Esophagus muscularis mucosa (tissue), 4 donors: ENCODE data around the gene ITLN1. TPM values are rescaled to one million over a fixed set of nuclear protein-coding genes. Genes with fewer than 3 reads are reported as not detected.

Experiments
- DNase-seq: peaks from one replicate; pipeline ENCODE4 v3.0.0-alpha.2; 2017; ENCODE audit errors: extremely low spot score
- H3K27ac ChIP-seq, 4 donors: fragments of 200-600 bp; sonication (generic); replicated peaks in 1 of 4; 1 replicate in 3 of 4; 2 replicates in 1 of 4; pipeline ENCODE4 v1.5.1; 2016 to 2019; ENCODE audit warnings: mild to moderate bottlenecking in 1 of 4
- H3K27me3 ChIP-seq, 4 donors: fragments of 200-600 bp; sonication (generic); one replicate each; pipeline versions ENCODE4 v1.5.1 to v1.6.0; 2016 to 2019
- H3K36me3 ChIP-seq, 4 donors: fragments of 200-600 bp; sonication (generic); one replicate each; pipeline ENCODE4 v1.5.1; 2016 to 2019
- H3K4me1 ChIP-seq, 4 donors: fragments of 200-600 bp; sonication (generic); one replicate each; pipeline ENCODE4 v1.5.1; 2016 to 2019
- H3K4me3 ChIP-seq, 4 donors: fragments of 200-600 bp; sonication (generic); 1 replicate in 2 of 4; 2 replicates in 2 of 4; pipeline ENCODE4 v1.5.1; 2016 to 2019; ENCODE audit warnings: mild to moderate bottlenecking in 4 of 4, moderate library complexity in 1 of 4
- H3K9me3 ChIP-seq, 4 donors: fragments of 200-600 bp; sonication (generic); 1 replicate in 3 of 4; 2 replicates in 1 of 4; pipeline ENCODE4 v1.5.1; 2016 to 2019
- EP300 ChIP-seq: sonication (generic); formaldehyde crosslinking; IDR thresholded peaks from one replicate; pipeline ENCODE4 v1.6.1; 2017; ENCODE audit warnings: antibody characterized with exemption
- POLR2A ChIP-seq: fragments of 450-650 bp; IDR thresholded peaks from one replicate; pipeline ENCODE4 v1.6.1; 2017; ENCODE audit warnings: antibody characterized with exemption, moderate library complexity, mild to moderate bottlenecking, low read depth
- POLR2AphosphoS5 ChIP-seq, 2 donors: sonication (generic); formaldehyde crosslinking; IDR thresholded peaks; one replicate each; pipeline ENCODE4 v1.6.1; 2017; ENCODE audit warnings: antibody characterized with exemption in 2 of 2
- WGBS: methylation state at CpG from one replicate; pipeline ENCODE4 v1.1.5; 2018; 5-methylcytosine and 5-hydroxymethylcytosine counted together
- intact Hi-C: fragments of 100-400 bp; cut with DNase I; formaldehyde crosslinking; loops from one replicate; pipeline ENCODE4 v1.15.1; 2023
- total RNA-seq, 4 donors: library from RNA; depleted of rRNA; stranded (reverse); fragments of >200 nt; gene quantifications; one replicate each; pipeline versions ENCODE4 v1.1.0 to v1.2.1, GENCODE V29; 2016
- TF ChIP-seq, protein P1 (sequence below), 3 experiments: fragments of 200-600 bp in 2 of 3; fragments of 450-650 bp in 1 of 3; sonication (generic) in 2 of 3; IDR thresholded peaks; one replicate each; pipeline ENCODE4 v1.5.1; 2017 to 2019; ENCODE audit warnings: antibody characterized with exemption in 3 of 3, mild to moderate bottlenecking in 2 of 3, moderate library complexity in 1 of 3

The ITLN1 gene
- total RNA-seq, 4 donors from 2014 or later: 0.66 to 2.2 TPM; not detected in 2

DNA sequence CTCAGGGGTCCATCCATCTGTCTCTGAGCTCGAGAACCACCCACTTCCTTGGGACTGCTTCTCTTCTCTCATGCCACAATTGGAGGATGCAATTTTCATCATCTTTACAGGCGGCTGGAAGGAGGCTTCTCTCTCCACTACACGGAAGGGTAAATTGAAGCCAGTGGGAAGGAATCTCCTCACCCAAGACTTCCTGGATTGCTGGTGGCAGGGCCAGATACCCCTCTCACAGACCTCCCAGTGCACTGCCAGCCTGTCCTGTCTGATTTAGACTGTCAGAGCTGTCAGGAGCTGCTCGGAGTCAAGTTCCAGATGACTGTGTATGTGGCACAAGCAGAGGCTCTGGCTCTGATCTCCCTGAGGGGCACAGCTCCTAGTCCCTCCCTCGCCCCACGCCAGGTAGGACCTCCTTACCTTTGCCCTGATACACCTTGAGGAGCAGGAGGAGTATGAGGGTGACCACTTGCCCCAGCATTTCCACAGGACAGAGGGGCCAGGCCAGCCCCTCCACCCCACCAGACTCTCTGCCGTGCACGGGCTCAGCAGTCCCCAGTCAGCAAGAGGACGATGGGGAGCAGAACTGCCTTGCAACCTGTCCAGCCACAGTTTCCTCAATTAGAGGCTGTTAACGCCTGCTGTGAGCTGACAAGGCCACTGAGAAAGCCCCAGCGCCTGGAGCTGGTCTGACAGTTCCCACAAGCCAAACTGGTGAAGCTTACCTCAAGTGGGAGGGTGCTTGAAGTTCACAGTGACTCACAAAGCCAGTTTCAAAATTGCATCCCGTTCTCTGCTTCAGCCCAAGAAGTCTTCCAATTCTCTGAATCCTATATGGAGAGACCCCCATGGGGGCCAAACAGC, 22.5 kb downstream of the ITLN1 start, which contains the start of gene CD244:
CD244 (minus strand) TSS at position 685 of the 858 bp plus-strand sequence; CDS start at position 475, 210 bp downstream.
- WGBS: 45% methylated on average over 7 of the region's 12 CpGs
- TF ChIP-seq POLR2A: no peak
- TF ChIP-seq, protein P1, sequence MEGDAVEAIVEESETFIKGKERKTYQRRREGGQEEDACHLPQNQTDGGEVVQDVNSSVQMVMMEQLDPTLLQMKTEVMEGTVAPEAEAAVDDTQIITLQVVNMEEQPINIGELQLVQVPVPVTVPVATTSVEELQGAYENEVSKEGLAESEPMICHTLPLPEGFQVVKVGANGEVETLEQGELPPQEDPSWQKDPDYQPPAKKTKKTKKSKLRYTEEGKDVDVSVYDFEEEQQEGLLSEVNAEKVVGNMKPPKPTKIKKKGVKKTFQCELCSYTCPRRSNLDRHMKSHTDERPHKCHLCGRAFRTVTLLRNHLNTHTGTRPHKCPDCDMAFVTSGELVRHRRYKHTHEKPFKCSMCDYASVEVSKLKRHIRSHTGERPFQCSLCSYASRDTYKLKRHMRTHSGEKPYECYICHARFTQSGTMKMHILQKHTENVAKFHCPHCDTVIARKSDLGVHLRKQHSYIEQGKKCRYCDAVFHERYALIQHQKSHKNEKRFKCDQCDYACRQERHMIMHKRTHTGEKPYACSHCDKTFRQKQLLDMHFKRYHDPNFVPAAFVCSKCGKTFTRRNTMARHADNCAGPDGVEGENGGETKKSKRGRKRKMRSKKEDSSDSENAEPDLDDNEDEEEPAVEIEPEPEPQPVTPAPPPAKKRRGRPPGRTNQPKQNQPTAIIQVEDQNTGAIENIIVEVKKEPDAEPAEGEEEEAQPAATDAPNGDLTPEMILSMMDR (IDR thresholded peaks at IDR 0.05): no peak
- no peak for TF ChIP-seq EP300
- no peak for TF ChIP-seq POLR2AphosphoS5 (IDR thresholded peaks at IDR 0.05)
- Histone ChIP-seq H3K27me3 (peaks cover 0 to 25% (median 0%) of the 10 kb centered on the region in 4 donors), H3K9me3 (no peaks in the 10 kb centered on the region), H3K4me3 (no peak within 1 kb of the TSS), H3K36me3 (no peaks in the 10 kb centered on the region), H3K27ac (no peak within 1 kb of the TSS), H3K4me1 (no peaks in the 10 kb centered on the region)
- intact Hi-C loops: no loop called here
- peak; percentile 87 for DNase-seq

DNA sequence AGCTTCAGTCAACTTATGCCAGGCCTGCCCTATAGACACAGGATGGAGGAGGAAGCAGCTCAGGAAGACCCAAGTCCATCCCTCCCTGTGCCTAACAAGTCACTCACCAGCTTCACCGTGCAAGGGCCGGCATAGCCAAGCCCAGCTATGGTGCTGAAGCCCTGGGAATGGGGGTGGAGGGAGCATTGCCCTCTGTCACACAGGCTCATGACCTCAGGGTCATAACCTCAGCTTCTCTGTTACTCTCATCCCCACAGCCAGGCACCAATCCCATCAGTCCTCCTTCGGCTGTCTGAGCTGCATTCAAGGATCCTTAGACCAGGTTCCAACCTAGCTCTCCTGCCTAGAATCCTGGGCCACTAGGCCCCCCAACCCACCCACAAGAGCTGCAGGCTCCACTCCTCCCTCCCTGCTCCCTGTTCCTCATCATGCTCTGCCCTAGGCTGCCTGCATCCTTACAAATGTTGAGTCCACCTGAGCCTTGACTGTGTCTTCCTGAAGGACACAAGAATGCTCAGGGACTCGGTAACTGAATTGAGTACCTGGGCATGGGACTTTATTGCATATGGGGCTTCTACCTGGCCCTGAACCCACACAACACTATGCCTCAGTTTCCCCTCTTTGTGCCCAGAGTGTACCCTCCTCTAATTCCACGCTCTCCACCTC, 24.0 kb downstream of the ITLN1 start:
- Histone ChIP-seq H3K27ac (no peak overlapping the region), H3K4me1 (no peaks in the 10 kb centered on the region), H3K27me3 (peaks cover 0 to 25% (median 0%) of the 10 kb centered on the region in 4 donors), H3K36me3 (no peaks in the 10 kb centered on the region), H3K4me3 (no peak overlapping the region), H3K9me3 (no peaks in the 10 kb centered on the region)
- peak; percentile 55 for DNase-seq
- intact Hi-C loops: no loop called here
- no peak for TF ChIP-seq POLR2AphosphoS5 (IDR thresholded peaks at IDR 0.05)
- TF ChIP-seq, protein P1 (IDR thresholded peaks at IDR 0.05): no peak
- TF ChIP-seq EP300: no peak
- TF ChIP-seq POLR2A: no peak
- WGBS: 35% methylated on average over 4 of the region's 5 CpGs

DNA sequence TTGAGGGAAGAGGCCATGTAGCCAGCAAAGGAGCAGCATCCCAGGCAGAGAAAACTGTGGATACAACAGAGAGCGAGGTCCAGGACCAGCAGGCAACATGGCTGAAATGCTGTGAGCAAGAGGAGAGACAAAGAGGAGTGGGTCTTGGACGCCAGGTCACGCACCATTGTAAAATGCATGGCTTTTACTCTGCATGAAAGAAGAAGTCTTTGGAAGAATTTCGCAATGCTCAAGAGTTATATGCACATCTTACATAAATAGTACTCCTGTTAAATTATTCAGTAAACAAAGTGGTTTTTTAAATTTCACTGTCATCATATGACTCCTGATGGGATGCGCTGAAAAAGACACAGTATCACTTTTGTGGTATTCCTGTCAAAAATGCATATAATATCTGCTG, 25.8 kb downstream of the ITLN1 start:
- TF ChIP-seq, protein P1 (IDR thresholded peaks at IDR 0.05): no peak
- no peak for TF ChIP-seq EP300
- TF ChIP-seq POLR2AphosphoS5 (IDR thresholded peaks at IDR 0.05): no peak
- no peak for TF ChIP-seq POLR2A
- no peak overlapping the region for H3K4me3 ChIP-seq
- DNase-seq: peak; percentile 50

DNA sequence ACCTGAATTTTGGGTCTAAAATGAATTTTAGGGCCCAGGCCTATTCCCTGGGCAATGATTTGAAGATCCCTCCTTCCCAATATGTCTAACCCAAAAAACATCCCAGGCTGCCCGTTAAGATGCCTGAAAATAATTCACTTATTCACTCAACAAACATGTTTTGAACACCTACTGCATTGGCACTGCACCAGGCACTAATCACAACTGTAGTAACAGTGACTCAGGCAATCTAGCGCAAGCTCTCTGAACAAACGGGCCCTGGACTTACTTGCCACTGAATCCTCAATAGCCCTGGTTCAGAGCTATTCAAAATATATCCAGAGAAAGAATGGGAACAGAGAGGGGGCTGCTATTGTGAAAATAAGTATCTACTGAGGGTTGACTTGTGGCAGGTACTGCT, 26.5 kb downstream of the ITLN1 start:
- H3K4me1 ChIP-seq: no peaks in the 10 kb centered on the region
- no peaks in the 10 kb centered on the region for H3K36me3 ChIP-seq
- no peak overlapping the region for H3K4me3 ChIP-seq
- TF ChIP-seq POLR2AphosphoS5 (IDR thresholded peaks at IDR 0.05): no peak
- TF ChIP-seq POLR2A: no peak
- TF ChIP-seq EP300: no peak
- TF ChIP-seq, protein P1 (IDR thresholded peaks at IDR 0.05): no peak
- intact Hi-C loops: no loop called here
- WGBS: 74% methylated on average over 3 of the region's 3 CpGs
- DNase-seq: peak; percentile 47
- H3K27me3 ChIP-seq: peaks cover 0 to 24% (median 0%) of the 10 kb centered on the region in 4 donors
- no peaks in the 10 kb centered on the region for H3K9me3 ChIP-seq
- H3K27ac ChIP-seq: no peak overlapping the region

More for the DNA sequence above, 25.8 kb downstream of the ITLN1 start:
- H3K9me3 ChIP-seq: no peaks in the 10 kb centered on the region
- no peaks in the 10 kb centered on the region for H3K4me1 ChIP-seq
- WGBS: 81% methylated on average over 5 of the region's 5 CpGs
- intact Hi-C loops: no loop called here
- peaks cover 0 to 25% (median 0%) of the 10 kb centered on the region in 4 donors for H3K27me3 ChIP-seq
- H3K27ac ChIP-seq: no peak overlapping the region
- no peaks in the 10 kb centered on the region for H3K36me3 ChIP-seq
